Gastroesophageal sphincter (tissue), 4 donors: ENCODE measurements around the gene AMY2B. TPM values are rescaled to one million over a fixed set of nuclear protein-coding genes. Genes with fewer than 3 reads are reported as not detected.
"Not testable (repeated sequence)": the region's sequence is repeated elsewhere in the genome, so short reads cannot be mapped to it uniquely, and the experiment has no call there.

Experiments used
- ATAC-seq: fragments of 150-250 bp; one replicate; pipeline ENCODE4 v1.9.1; 2016; ENCODE audit warnings: mild to moderate bottlenecking, moderate library complexity
- H3K27ac ChIP-seq, 4 donors: fragments of 200-600 bp; sonication (generic) in 3 of 4; 1 replicate in 3 of 4; 2 replicates in 1 of 4; pipeline ENCODE4 v1.5.1; 2016 to 2019
- H3K27me3 ChIP-seq: fragments of 200-600 bp; sonication (generic); one replicate; pipeline ENCODE4 v1.5.1; 2019
- H3K36me3 ChIP-seq, 2 donors: fragments of 200-600 bp; sonication (generic); one replicate each; pipeline ENCODE4 v1.5.1; 2019; ENCODE audit warnings: control low read depth in 1 of 2
- H3K4me1 ChIP-seq, 3 donors: fragments of 200-600 bp; sonication (generic); 1 replicate in 2 of 3; 2 replicates in 1 of 3; pipeline ENCODE4 v1.5.1; 2016 to 2019; ENCODE audit warnings: control low read depth in 2 of 3
- H3K4me3 ChIP-seq, 2 donors: fragments of 200-600 bp; sonication (generic); one replicate each; pipeline ENCODE4 v1.5.1; 2019; ENCODE audit warnings: mild to moderate bottlenecking in 1 of 2, moderate library complexity in 1 of 2
- H3K9me3 ChIP-seq, 3 donors: fragments of 200-600 bp; sonication (generic); one replicate each; pipeline ENCODE4 v1.5.1; 2017 to 2019; ENCODE audit warnings: control low read depth in 2 of 3
- CTCF ChIP-seq, 4 experiments: fragments of 200-600 bp in 2 of 4; fragments of 450-650 bp in 2 of 4; sonication (generic) in 1 of 4; IDR thresholded peaks; one replicate each; pipeline ENCODE4 v1.5.1; 2017 to 2019; ENCODE audit warnings: antibody characterized with exemption in 4 of 4, mild to moderate bottlenecking in 2 of 4, moderate library complexity in 2 of 4
- EP300 ChIP-seq: sonication (generic); formaldehyde crosslinking; IDR thresholded peaks from one replicate; pipeline ENCODE4 v1.6.1; 2017; ENCODE audit warnings: antibody characterized with exemption, mild to moderate bottlenecking
- POLR2A ChIP-seq, 2 donors: fragments of 450-650 bp; IDR thresholded peaks; one replicate each; pipeline ENCODE4 v1.6.1; 2017; ENCODE audit warnings: antibody characterized with exemption in 2 of 2, mild to moderate bottlenecking in 2 of 2, moderate library complexity in 1 of 2
- POLR2AphosphoS5 ChIP-seq: sonication (generic); formaldehyde crosslinking; IDR thresholded peaks from one replicate; pipeline ENCODE4 v1.6.1; 2017; ENCODE audit warnings: antibody characterized with exemption
- WGBS, 2 donors: methylation state at CpG; one replicate each; pipeline ENCODE4 v1.1.5; 2018; ENCODE audit warnings: low coverage in 1 of 2; 5-methylcytosine and 5-hydroxymethylcytosine counted together
- total RNA-seq, 4 donors: library from RNA; depleted of rRNA; stranded (reverse); fragments of >200 nt; gene quantifications; one replicate each; pipeline ENCODE4 v1.1.0, GENCODE V29; 2016

AMY2B gene
- 10 to 100 TPM; 31.4 to 59.6 (median 44.3) TPM for total RNA-seq

DNA sequence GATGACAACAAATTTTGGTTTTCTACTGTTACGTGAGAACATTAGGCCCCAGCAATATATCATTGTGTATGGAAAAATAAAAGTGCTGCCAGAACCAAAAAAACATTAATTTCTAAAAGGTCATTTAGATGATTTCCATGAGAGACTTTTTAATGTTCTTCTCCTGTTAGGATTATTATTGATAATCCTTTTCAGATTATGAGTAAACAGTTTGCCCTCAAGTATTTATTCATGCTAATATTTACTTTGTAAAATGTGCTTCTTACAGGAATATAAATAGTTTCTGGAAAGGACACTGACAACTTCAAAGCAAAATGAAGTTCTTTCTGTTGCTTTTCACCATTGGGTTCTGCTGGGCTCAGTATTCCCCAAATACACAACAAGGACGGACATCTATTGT lies at the start of gene AMY2B:
AMY2B (plus strand) TSS at position 301 of the 400 bp plus-strand sequence; CDS start at position 315, 14 bp downstream.
- not testable (repeated sequence) for H3K9me3 ChIP-seq, H3K27ac ChIP-seq, ATAC-seq, H3K4me3 ChIP-seq, H3K4me1 ChIP-seq, H3K27me3 ChIP-seq
- H3K36me3 ChIP-seq: peaks cover 0 to 51% of the 10 kb centered on the region in 2 donors
- 100% methylated on average over 1 of the region's 2 CpGs for WGBS, 2 donors

DNA sequence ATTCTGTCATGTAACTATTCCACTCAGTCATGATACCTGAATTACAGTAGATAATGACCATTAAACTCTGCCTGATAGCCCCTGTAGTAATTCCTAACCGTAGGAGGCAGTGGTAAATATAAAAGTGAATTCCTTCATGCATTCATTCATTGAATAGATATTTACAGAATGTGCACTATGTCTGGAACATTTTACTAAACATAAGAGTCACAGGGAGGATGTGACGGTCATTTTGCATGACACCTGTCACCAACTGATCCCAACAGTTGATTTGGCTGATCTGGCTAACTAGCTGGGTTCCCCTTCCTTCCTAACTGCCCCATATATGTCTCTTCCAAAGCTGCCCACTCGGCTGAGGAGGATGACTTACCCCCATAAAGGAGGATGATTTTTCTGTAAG lies 48.0 kb upstream of the AMY2B start:
- WGBS, 2 donors: 94 to 100% methylated on average over 1 to 3 of the region's 3 CpGs
- Histone ChIP-seq H3K4me3 (no peak overlapping the region), H3K36me3 (peaks cover 0 to under 1% of the 10 kb centered on the region in 2 donors), H3K9me3 (no peaks in the 10 kb centered on the region), H3K4me1 (peaks cover 5 to 28% (median 10%) of the 10 kb centered on the region in 3 donors), H3K27ac (no peak overlapping the region), H3K27me3 (no peaks in the 10 kb centered on the region)
- TF ChIP-seq POLR2AphosphoS5 (no peak), EP300 (no peak), CTCF (IDR thresholded peaks at IDR 0.05) (no peak), POLR2A (IDR thresholded peaks at IDR 0.05) (no peak)
- ATAC-seq: no peak

- Histone ChIP-seq H3K4me3 (peak overlapping the region; percentile 22 to 89), H3K27ac (peak overlapping the region in 3 of 4 donors; percentile 55 to 69 (median 66)), H3K27me3 (no peaks in the 10 kb centered on the region), H3K4me1 (peaks cover 5 to 45% (median 10%) of the 10 kb centered on the region in 3 donors), H3K9me3 (no peaks in the 10 kb centered on the region), H3K36me3 (peaks cover 0 to 17% of the 10 kb centered on the region in 2 donors)
- TF ChIP-seq EP300 (no peak), CTCF (IDR thresholded peaks at IDR 0.05) (no peak), POLR2AphosphoS5 (no peak), POLR2A (IDR thresholded peaks at IDR 0.05) (no peak)
- 8 to 10% methylated on average over 6 to 8 of the region's 34 CpGs for WGBS, 2 donors
- ATAC-seq: peak; percentile 87
Observed at GRCh38 chr1:103525114-103525606, 46.2 kb upstream of the AMY2B start.

- Histone ChIP-seq H3K9me3 (no peaks in the 10 kb centered on the region), H3K27ac (peak within 1 kb of the TSS; percentile 89 to 98 (median 94)), H3K4me1 (peaks cover 5 to 51% (median 10%) of the 10 kb centered on the region in 3 donors), H3K4me3 (peak within 1 kb of the TSS; percentile 89 to 100), H3K27me3 (no peaks in the 10 kb centered on the region), H3K36me3 (peaks cover 0 to 24% of the 10 kb centered on the region in 2 donors)
- ATAC-seq: peak; percentile 90
- WGBS, 2 donors: 0 to 1% methylated on average over 19 to 31 of the region's 62 CpGs
- TF ChIP-seq POLR2AphosphoS5: peak; percentile 40
- TF ChIP-seq POLR2A (IDR thresholded peaks at IDR 0.05): peak in 1 of 2 donors; percentile 25
- no peak for TF ChIP-seq EP300
- TF ChIP-seq CTCF (IDR thresholded peaks at IDR 0.05): peak in 1 of 4 experiments; percentile 19
Observed at GRCh38 chr1:103525607-103526507, 45.5 kb upstream of the AMY2B start, which contains the start of gene RNPC3. RNPC3 (plus strand) TSS chr1:103525699; CDS start chr1:103526071, 372 bp downstream.

DNA sequence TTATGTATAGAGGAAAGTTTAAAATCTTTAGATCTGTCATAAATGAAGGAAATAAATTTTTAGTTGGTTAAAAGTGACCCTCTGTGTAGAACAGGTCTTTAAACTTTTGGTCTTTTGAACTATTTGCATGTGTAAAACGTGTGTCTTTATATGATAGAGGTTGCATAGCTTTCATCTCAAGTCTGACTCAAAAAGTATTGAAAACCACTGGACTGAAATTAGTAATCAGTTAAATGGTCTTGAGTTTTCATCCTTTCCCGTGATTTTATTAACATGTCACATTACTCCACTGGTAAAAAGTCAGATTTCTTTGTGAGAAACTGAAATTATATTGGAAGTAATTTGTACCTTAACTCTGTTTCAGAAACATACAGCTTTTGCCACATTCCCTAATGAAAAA lies 44.1 kb upstream of the AMY2B start:
- no peaks in the 10 kb centered on the region for H3K27me3 ChIP-seq
- H3K4me3 ChIP-seq: peak overlapping the region; percentile 89 to 100
- WGBS, 2 donors: 47 to 67% methylated on average over 2 of the region's 2 CpGs
- peaks cover 0 to 31% of the 10 kb centered on the region in 2 donors for H3K36me3 ChIP-seq
- TF ChIP-seq POLR2A (IDR thresholded peaks at IDR 0.05) (no peak), POLR2AphosphoS5 (no peak), EP300 (no peak), CTCF (IDR thresholded peaks at IDR 0.05) (no peak)
- H3K4me1 ChIP-seq: peaks cover 5 to 62% (median 10%) of the 10 kb centered on the region in 3 donors
- no peak overlapping the region for H3K27ac ChIP-seq
- no peak for ATAC-seq
- no peaks in the 10 kb centered on the region for H3K9me3 ChIP-seq
